Measurements from ENCODE around the gene OSBPL10.

- TF ChIP-seq, protein P1, sequence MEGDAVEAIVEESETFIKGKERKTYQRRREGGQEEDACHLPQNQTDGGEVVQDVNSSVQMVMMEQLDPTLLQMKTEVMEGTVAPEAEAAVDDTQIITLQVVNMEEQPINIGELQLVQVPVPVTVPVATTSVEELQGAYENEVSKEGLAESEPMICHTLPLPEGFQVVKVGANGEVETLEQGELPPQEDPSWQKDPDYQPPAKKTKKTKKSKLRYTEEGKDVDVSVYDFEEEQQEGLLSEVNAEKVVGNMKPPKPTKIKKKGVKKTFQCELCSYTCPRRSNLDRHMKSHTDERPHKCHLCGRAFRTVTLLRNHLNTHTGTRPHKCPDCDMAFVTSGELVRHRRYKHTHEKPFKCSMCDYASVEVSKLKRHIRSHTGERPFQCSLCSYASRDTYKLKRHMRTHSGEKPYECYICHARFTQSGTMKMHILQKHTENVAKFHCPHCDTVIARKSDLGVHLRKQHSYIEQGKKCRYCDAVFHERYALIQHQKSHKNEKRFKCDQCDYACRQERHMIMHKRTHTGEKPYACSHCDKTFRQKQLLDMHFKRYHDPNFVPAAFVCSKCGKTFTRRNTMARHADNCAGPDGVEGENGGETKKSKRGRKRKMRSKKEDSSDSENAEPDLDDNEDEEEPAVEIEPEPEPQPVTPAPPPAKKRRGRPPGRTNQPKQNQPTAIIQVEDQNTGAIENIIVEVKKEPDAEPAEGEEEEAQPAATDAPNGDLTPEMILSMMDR (IDR thresholded peaks at IDR 0.05): no peak
- no peak for TF ChIP-seq POLR2A (IDR thresholded peaks at IDR 0.05)
These were observed 367.4 kb downstream of the OSBPL10 start for GRCh38 chr3:31613654-31614053.

Data from lower leg skin (tissue), 3 donors.